ENCODE measurements around the gene RAB20. TPM values are rescaled to one million over a fixed set of nuclear protein-coding genes. Genes with fewer than 3 reads are reported as not detected.

The RAB20 gene
- total and polyA plus RNA-seq, 2 of the 8 experiments (the other 6 are each of a cell fraction or from before 2014, with no cell fraction given), result 14.8 to 27.9 TPM

- H3K4me1 ChIP-seq (replicated peaks in 1 of 4; ENCODE audit: control insufficient read depth in 3 of 4, insufficient read depth in 4 of 4, low read length in 3 of 4), result peaks cover 2 to 29% (median 16%) of the 10 kb centered on the region in 4 experiments
- H4K8ac ChIP-seq (ENCODE audit: extremely low read depth, insufficient read depth, low read length), result no peak overlapping the region
- CTCF ChIA-PET (ENCODE audit: partially characterized antibody), result interaction anchor here (0.7 to 2.0 kb wide), 7 partner anchors 16 to 74 kb away, joined by 3 to 7 read pairs (median 3); no protein-coding TSS in a partner anchor
- no peak overlapping the region for H3K4me3 ChIP-seq (ENCODE audit: extremely low read depth in 1 of 4, insufficient read depth in 2 of 4, low read depth in 3 of 4, low read length in 4 of 4)
- POLR2A ChIA-PET (ENCODE audit: partially characterized antibody), result interaction anchor here (0.6 kb wide), 1 partner anchor 10 kb away, joined by 3 read pairs; no protein-coding TSS in a partner anchor
- H2BK120ac ChIP-seq (replicated peaks; ENCODE audit: low read depth, low read length), result no peak overlapping the region
- no peaks in the 10 kb centered on the region for H3K36me3 ChIP-seq (ENCODE audit: control insufficient read depth in 2 of 4, insufficient read depth in 4 of 4, low read length in 3 of 4)
- no peak overlapping the region for H3K9ac ChIP-seq (replicated peaks in 1 of 4; ENCODE audit: extremely low read depth in 1 of 4, low read depth in 3 of 4, low read length in 3 of 4)
- H2BK20ac ChIP-seq (ENCODE audit: low read length), result no peak overlapping the region
- H3K4me2 ChIP-seq (ENCODE audit: insufficient read depth in 1 of 2, low read depth in 2 of 2, low read length in 2 of 2), result no peak overlapping the region
- H3K14ac ChIP-seq (ENCODE audit: insufficient read length), result no peak overlapping the region
- 0 out of 2 replicates have a peak, but pooled peaks cover 6% of the 10 kb centered on the region for H3K79me1 ChIP-seq (ENCODE audit: low read depth, low read length)
- H3K27me3 ChIP-seq (replicated peaks in 1 of 4; ENCODE audit: control insufficient read depth in 3 of 4, extremely low read depth in 1 of 4, insufficient read depth in 3 of 4, low read length in 3 of 4), result no peaks in the 10 kb centered on the region
- no peak overlapping the region for H2AFZ ChIP-seq (ENCODE audit: low read length)
- H3K56ac ChIP-seq (replicated peaks; ENCODE audit: insufficient read length, low read depth, low read length), result no peak overlapping the region
- peaks cover 1 to 2% of the 10 kb centered on the region in 2 experiments for H4K20me1 ChIP-seq (replicated peaks in 1 of 2; ENCODE audit: control insufficient read depth in 1 of 2, insufficient read depth in 2 of 2, low read length in 2 of 2)
- no peak overlapping the region for H3K4ac ChIP-seq (replicated peaks; ENCODE audit: insufficient read length, low read depth, low read length)
- no peak overlapping the region for H4K91ac ChIP-seq (replicated peaks; ENCODE audit: insufficient read length, low read length)
- H3K79me2 ChIP-seq (ENCODE audit: control insufficient read depth in 1 of 2, insufficient read depth in 2 of 2, low read length in 2 of 2), result peaks cover 0 to 11% of the 10 kb centered on the region in 2 experiments; a peak in 1 of 4 replicates
- H2BK5ac ChIP-seq (ENCODE audit: low read depth, low read length), result no peak overlapping the region
- DNase-seq (ENCODE audit: low read depth in 1 of 2, low spot score in 2 of 2) (no peak), FAIRE-seq (no peak)
- H3K18ac ChIP-seq (ENCODE audit: extremely low read depth, low read length), result no peak overlapping the region
- no peak overlapping the region for H2BK15ac ChIP-seq (ENCODE audit: low read length)
- no peak overlapping the region for H2AK5ac ChIP-seq (ENCODE audit: low read depth, low read length)
- peaks cover 0 to 3% of the 10 kb centered on the region in 2 experiments; a peak in 1 of 4 replicates for H3K9me3 ChIP-seq (ENCODE audit: insufficient read depth in 2 of 2, low read depth in 1 of 2, low read length in 1 of 2)
- no peak overlapping the region for H3K23ac ChIP-seq (ENCODE audit: insufficient read length)
- H2BK12ac ChIP-seq (ENCODE audit: low read depth, low read length), result no peak overlapping the region
- no peak overlapping the region for H4K5ac ChIP-seq (ENCODE audit: insufficient read length, low read depth, low read length)
- H3K23me2 ChIP-seq (ENCODE audit: low read depth, low read length), result no peaks in the 10 kb centered on the region; the same call in 1 of the 2 replicates
- H3K27ac ChIP-seq (ENCODE audit: low read depth, low read length), result no peak overlapping the region
- WGBS, 2 experiments (ENCODE audit: extremely low coverage in 1 of 2, insufficient coverage in 1 of 2, insufficient read length in 1 of 2, insufficient replicate concordance in 2 of 2, low coverage in 1 of 2, low lambda C conversion rate in 2 of 2, missing lambda C conversion rate in 1 of 2), result 78% methylated on average over 5 of the region's 5 CpGs; no CpG with 5 or more reads in 1 of the 2 experiments
- TF ChIP-seq KDM1A (IDR thresholded peaks at IDR 0.05; ENCODE audit: borderline replicate concordance, low read length) (no peak), RFX5 (IDR thresholded peaks at IDR 0.05; ENCODE audit: borderline replicate concordance, low read depth, low read length) (no peak), KDM4A (IDR thresholded peaks at IDR 0.05; ENCODE audit: low read depth, low read length, severe bottlenecking) (no peak), TEAD4 (IDR thresholded peaks at IDR 0.05; ENCODE audit: low read depth, low read length) (no peak), HDAC2 (IDR thresholded peaks at IDR 0.05; ENCODE audit: borderline replicate concordance in 1 of 2, low read depth in 2 of 2, low read length in 2 of 2) (no peak), SUZ12 (IDR thresholded peaks at IDR 0.05; ENCODE audit: low read length) (no peak), PHF8 (conservative IDR thresholded peaks at IDR 0.05; ENCODE audit: low read depth, low read length) (no peak), POLR2A (IDR thresholded peaks at IDR 0.05; ENCODE audit: control extremely low read depth in 1 of 2, low read depth in 2 of 2, low read length in 2 of 2) (no peak), SIX5 (IDR thresholded peaks at IDR 0.05; ENCODE audit: low read depth, low read length) (no peak), EP300 (IDR thresholded peaks at IDR 0.05; ENCODE audit: borderline replicate concordance in 1 of 2, low read depth in 2 of 2, low read length in 2 of 2) (no peak)
Observed at GRCh38 chr13:110528371-110528770, 33.2 kb downstream of the RAB20 start.
